Heart right ventricle (tissue), 16 donors: ENCODE results near the gene ZMYND8. TPM values are rescaled to one million over a fixed set of nuclear protein-coding genes. Genes with fewer than 3 reads are reported as not detected.
A peak's percentile ranks its signal among the peaks of the same experiment; 100 is the strongest.

Experiments
- ATAC-seq, 8 donors: fragments of 200-7000 bp; cut with Tn5 transposase; one replicate each; pipeline ENCODE4 v1.9.1; 2020; ENCODE audit warnings: mild to moderate bottlenecking in 8 of 8, moderate library complexity in 8 of 8, moderate number of reproducible peaks in 1 of 8
- DNase-seq, 2 donors: peaks; one replicate each; pipeline ENCODE4 v3.0.0-alpha.2; 2020
- H3K27ac ChIP-seq, 10 donors: fragments of 200-600 bp; sonication (generic) in 2 of 10; one replicate each; pipeline versions ENCODE4 v1.5.0 to v1.8.0; 2020 to 2022; ENCODE audit warnings: mild to moderate bottlenecking in 3 of 10
- H3K27me3 ChIP-seq, 7 donors: fragments of 200-600 bp; one replicate each; pipeline ENCODE4 v1.8.0; 2021 to 2022; ENCODE audit warnings: mild to moderate bottlenecking in 2 of 7
- H3K36me3 ChIP-seq, 9 donors: fragments of 200-600 bp; sonication (generic) in 1 of 9; one replicate each; pipeline versions ENCODE4 v1.5.0 to v1.8.0; 2020 to 2022; ENCODE audit warnings: mild to moderate bottlenecking in 2 of 9
- H3K4me1 ChIP-seq, 9 donors: fragments of 200-600 bp; sonication (generic) in 1 of 9; one replicate each; pipeline versions ENCODE4 v1.5.0 to v1.8.0; 2020 to 2022; ENCODE audit warnings: mild to moderate bottlenecking in 4 of 9
- H3K4me3 ChIP-seq, 10 donors: fragments of 200-600 bp; sonication (generic) in 2 of 10; one replicate each; pipeline versions ENCODE4 v1.5.0 to v1.8.0; 2020 to 2022; ENCODE audit warnings: mild to moderate bottlenecking in 7 of 10, moderate library complexity in 2 of 10
- H3K9me3 ChIP-seq, 11 donors: fragments of 200-600 bp in 10 of 11; sonication (generic) in 2 of 11; one replicate each; pipeline versions ENCODE4 v1.5.0 to v1.8.0; 2013 to 2022; ENCODE audit warnings: mild to moderate bottlenecking in 2 of 11, control low read depth in 1 of 11, moderate library complexity in 1 of 11
- WGBS, 2 donors: extraction: QIAGEN DNeasy Blood & Tissue Kit; methylation state at CpG; one replicate each; pipeline ENCODE4 v1.1.7; 2013; ENCODE audit warnings: inconsistent platforms in 1 of 2; 5-methylcytosine and 5-hydroxymethylcytosine counted together
- intact Hi-C, 10 donors: fragments of 100-400 bp; cut with DNase I; formaldehyde crosslinking; loops; one replicate each; pipeline versions ENCODE4 v1.11.1 to v1.14.2; 2022
- polyA plus RNA-seq, 2 donors: library from polyadenylated mRNA; stranded (reverse); fragments of 200-250 nt; gene quantifications; one replicate each; pipeline ENCODE4 v1.2.3, GENCODE V29; 2013
- total RNA-seq, 10 donors: library from RNA; stranded (reverse); fragmentation: NEBNext Ultra II Directional in 3 of 10; extraction: Animal tissue kit (Norgen Biotek cat#: 25700) in 3 of 10; gene quantifications; one replicate each; pipeline versions ENCODE4 v1.2.1 to v1.2.4, GENCODE V29; 2021 to 2023
- TF ChIP-seq, protein P1 (sequence below), 9 donors: fragments of 200-600 bp; sonication (generic) in 2 of 9; IDR thresholded peaks; one replicate each; pipeline versions ENCODE4 v1.5.0 to v1.8.0; 2021 to 2022; ENCODE audit warnings: antibody characterized with exemption in 9 of 9, mild to moderate bottlenecking in 5 of 9, moderate library complexity in 1 of 9
- donor health status: Arrhythmogenic right ventricular cardiomyopathy.
- donor health status: ischemic (EF 13 %, LVEDD 7.1; RV severe dilation, severe dysfunction).
- donor health status: healthy with polysubstance abuse.
- donor health status: DM: no; HTN: yes; CAD: no.
- donor health status: DM: no; HTN: no; CAD: no.
- donor health status: ischemic (EF 25% LVEDD 6.9; RV normal size, moderate dysfunction).
- donor health status: ischemic (EF 25% LVEDD 5.7; RV mildly dilated, moderate dysfunction).
- donor health status: healthy.
- donor health status: DM: yes; HTN: yes; CAD: no.
- donor health status: Ischemic cardiomyopathy.
- donor health status: ischemic (EF 35%, LVEDD 5.7; RV mildly dilated, moderate dysfunction).
- donor health status: nonischemic (EF 11% LVEDD 7.7; RV severe dilation, severe dysfunction).
- donor health status: DM: yes; HTN: yes; CAD: no.
- donor health status: PGD.
- donor health status: ischemic (EF 29% LVEDD 5.4; RV normal size, mild dysfunction).
- donor health status: nonischemic (EF 23%, LVEDD 6.1; RV moderate dilation, normal function).

Gene ZMYND8
- total and polyA plus RNA-seq, 12 donors: 6.4 to 39.0 (median 28.0) TPM

DNA sequence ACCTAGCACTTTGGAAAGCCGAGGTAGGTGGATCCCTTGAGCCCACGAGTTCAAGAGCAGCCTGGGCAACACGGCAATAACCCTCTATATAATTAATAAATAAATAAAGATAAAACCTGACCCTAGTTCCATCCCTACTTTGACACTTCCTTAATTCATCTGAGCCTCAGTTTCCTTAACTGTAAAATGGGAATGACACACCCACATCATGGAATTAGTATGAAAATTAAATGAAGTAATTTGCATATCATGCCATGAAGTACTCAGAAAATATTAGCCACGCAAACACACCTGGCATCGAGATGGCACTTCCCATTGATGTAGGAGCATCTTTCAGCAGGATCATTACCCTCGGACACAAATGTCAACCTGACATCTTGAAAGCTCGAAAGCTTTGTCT is 19.1 kb downstream of the ZMYND8 start:
- ATAC-seq: no peak
- Histone ChIP-seq H3K4me3 (no peak overlapping the region), H3K4me1 (peaks cover 4 to 75% (median 60%) of the 10 kb centered on the region in 9 donors), H3K36me3 (peaks cover 0 to 11% (median 0%) of the 10 kb centered on the region in 9 donors), H3K27me3 (no peaks in the 10 kb centered on the region), H3K27ac (peak overlapping the region in 8 of 10 donors; percentile 40 to 85 (median 71)), H3K9me3 (no peaks in the 10 kb centered on the region)
- intact Hi-C loops: no loop called here
- 95 to 96% methylated on average over 7 of the region's 7 CpGs for WGBS, 2 donors
- TF ChIP-seq, protein P1, sequence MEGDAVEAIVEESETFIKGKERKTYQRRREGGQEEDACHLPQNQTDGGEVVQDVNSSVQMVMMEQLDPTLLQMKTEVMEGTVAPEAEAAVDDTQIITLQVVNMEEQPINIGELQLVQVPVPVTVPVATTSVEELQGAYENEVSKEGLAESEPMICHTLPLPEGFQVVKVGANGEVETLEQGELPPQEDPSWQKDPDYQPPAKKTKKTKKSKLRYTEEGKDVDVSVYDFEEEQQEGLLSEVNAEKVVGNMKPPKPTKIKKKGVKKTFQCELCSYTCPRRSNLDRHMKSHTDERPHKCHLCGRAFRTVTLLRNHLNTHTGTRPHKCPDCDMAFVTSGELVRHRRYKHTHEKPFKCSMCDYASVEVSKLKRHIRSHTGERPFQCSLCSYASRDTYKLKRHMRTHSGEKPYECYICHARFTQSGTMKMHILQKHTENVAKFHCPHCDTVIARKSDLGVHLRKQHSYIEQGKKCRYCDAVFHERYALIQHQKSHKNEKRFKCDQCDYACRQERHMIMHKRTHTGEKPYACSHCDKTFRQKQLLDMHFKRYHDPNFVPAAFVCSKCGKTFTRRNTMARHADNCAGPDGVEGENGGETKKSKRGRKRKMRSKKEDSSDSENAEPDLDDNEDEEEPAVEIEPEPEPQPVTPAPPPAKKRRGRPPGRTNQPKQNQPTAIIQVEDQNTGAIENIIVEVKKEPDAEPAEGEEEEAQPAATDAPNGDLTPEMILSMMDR (IDR thresholded peaks at IDR 0.05): no peak
- no peak for DNase-seq

DNA sequence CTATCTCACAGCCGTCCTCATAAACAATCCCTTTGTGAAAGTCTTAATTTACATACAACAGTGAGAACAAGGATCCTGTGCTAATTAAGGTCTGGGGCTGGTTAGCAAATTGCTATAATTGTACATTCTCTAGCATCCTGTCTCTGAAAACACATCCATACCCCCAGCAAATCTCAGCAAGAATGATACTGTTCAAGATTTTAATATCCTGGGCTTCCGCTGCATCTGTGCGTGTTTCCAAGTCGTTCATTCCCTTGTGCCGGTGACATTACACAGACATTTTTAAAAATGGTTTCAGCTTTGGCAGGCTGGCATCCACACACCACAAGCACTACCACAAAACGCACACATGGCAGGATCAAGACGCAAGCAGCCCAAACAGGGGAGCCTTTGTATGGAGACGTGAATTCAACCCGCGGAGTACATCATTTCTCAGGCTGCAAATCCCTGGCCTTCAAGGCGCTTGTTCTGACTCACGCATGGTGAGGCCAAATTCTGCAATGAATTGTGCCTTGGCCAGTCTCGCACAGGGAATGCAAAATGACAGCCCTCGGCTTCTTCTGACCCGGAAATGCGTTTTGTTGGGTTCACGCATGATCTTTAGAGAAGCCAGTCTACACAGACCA is 20.3 kb downstream of the ZMYND8 start:
- DNase-seq (peak; percentile 28 to 55), ATAC-seq (peak; percentile 32 to 76 (median 52))
- no peak overlapping the region for H3K4me3 ChIP-seq
- TF ChIP-seq, protein P1 (IDR thresholded peaks at IDR 0.05): no peak
- peak overlapping the region; percentile 58 to 85 (median 71) for H3K27ac ChIP-seq
- peaks cover 0 to 14% (median 0%) of the 10 kb centered on the region in 9 donors for H3K36me3 ChIP-seq
- intact Hi-C loops: no loop called here
- WGBS, 2 donors: 48 to 56% methylated on average over 17 of the region's 17 CpGs
- no peaks in the 10 kb centered on the region for H3K27me3 ChIP-seq
- H3K9me3 ChIP-seq: no peaks in the 10 kb centered on the region
- peaks cover 4 to 85% (median 64%) of the 10 kb centered on the region in 9 donors for H3K4me1 ChIP-seq

DNA sequence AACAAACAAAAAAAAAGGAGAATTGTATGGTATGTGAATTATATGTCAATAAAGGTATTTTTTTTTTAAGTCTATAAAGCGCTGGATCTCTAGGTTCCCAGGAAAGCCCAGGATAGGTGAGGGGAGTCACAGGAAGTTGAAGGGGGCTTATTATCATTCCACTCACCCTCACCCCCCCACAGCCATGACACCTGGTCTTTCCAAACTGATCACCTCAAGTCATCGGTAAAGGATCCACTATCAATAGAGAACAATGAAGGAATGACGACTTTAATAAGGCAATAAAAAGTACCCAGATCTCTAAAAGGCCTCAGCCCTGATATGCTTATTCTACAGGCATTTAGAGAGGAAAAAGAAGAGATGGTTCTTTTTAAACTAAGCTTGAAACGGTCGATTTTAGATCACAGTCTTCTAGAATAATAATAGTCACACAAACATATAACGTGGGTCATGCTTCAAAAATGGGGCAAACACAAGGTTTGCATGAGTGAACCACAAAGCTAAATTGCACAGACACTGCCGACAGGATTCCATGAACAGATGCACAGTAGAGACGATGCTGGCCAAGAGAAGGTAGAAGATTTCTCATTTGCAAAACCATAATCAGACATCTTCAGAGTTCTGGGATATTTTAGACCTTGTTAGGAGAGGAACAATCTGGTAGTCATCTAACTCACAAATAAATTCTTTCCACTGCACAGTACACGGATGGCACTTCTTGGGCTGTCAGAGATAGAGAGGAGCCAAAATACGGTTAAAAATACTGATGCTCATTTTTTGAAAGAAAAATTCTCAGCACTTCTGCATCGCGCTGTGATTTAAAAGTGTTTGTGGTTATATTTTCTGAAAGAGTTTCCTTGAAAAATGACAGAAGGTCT is 21.0 kb downstream of the ZMYND8 start:
- peaks cover 4 to 92% (median 72%) of the 10 kb centered on the region in 9 donors for H3K4me1 ChIP-seq

More for the DNA sequence above, 21.0 kb downstream of the ZMYND8 start:
- Histone ChIP-seq H3K27me3 (no peaks in the 10 kb centered on the region), H3K36me3 (peaks cover 0 to 14% (median 0%) of the 10 kb centered on the region in 9 donors), H3K9me3 (no peaks in the 10 kb centered on the region), H3K4me3 (no peak overlapping the region), H3K27ac (peak overlapping the region; percentile 58 to 85 (median 71))
- ATAC-seq (peak in 1 of 8 donors; percentile 5), DNase-seq (no peak)
- WGBS, 2 donors: 66% methylated on average over 12 of the region's 12 CpGs
- TF ChIP-seq, protein P1 (IDR thresholded peaks at IDR 0.05): no peak
- intact Hi-C loops: no loop called here
